ENCODE data around the gene SLC4A1AP.

DNA sequence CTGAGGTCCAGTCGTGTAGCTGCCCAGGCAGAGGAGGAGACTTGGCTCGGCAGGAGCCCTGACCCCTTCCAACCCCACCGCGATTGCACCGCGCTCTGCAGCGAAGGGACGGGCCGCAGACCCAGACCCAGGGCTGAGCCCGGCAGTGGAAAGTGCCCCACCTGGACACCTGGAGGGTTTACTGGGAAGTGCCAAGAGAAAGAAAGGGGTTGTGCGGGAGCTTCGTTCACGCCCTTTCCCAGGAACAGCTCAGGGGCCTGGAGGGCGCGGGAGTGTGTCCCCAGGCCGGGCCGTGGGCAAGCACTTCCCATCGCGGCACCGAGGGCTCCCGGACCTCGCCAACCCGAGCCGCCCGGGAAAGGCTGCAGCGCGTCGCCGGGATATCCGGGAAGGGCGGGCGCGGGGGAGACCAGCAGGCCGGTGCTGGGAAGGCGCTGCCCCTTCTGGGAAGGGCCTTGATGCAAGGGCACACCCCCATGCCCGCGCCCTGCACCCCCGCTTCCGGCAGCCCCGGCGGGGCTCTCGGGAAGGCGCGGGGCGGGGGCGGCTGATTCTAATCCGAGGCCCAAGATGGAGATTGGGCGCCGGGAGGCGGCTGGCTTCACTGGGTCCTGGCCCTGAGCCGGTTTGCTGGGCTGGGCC, 71.7 kb downstream of the SLC4A1AP start:
- TF ChIP-seq, protein P1, sequence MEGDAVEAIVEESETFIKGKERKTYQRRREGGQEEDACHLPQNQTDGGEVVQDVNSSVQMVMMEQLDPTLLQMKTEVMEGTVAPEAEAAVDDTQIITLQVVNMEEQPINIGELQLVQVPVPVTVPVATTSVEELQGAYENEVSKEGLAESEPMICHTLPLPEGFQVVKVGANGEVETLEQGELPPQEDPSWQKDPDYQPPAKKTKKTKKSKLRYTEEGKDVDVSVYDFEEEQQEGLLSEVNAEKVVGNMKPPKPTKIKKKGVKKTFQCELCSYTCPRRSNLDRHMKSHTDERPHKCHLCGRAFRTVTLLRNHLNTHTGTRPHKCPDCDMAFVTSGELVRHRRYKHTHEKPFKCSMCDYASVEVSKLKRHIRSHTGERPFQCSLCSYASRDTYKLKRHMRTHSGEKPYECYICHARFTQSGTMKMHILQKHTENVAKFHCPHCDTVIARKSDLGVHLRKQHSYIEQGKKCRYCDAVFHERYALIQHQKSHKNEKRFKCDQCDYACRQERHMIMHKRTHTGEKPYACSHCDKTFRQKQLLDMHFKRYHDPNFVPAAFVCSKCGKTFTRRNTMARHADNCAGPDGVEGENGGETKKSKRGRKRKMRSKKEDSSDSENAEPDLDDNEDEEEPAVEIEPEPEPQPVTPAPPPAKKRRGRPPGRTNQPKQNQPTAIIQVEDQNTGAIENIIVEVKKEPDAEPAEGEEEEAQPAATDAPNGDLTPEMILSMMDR (IDR thresholded peaks at IDR 0.05; ENCODE audit: low read depth, low read length) = no peak
- no peak for TF ChIP-seq EZH2phosphoT487 (IDR thresholded peaks at IDR 0.05; ENCODE audit: low read depth)
